H1 (cell line): Measurements from ENCODE around the gene NPFF. TPM values are rescaled to one million over a fixed set of nuclear protein-coding genes. Genes with fewer than 3 reads are reported as not detected.

ENCODE experiments used
- CEBPB ChIP-seq: IDR thresholded peaks from 2 replicates; pipeline ENCODE4 v1.6.1; 2012; ENCODE audit warnings: low read depth, low read length
- CHD7 ChIP-seq: fragments of 300-600 bp; sonication (generic); IDR thresholded peaks from 2 replicates; pipeline ENCODE4 v1.7.1; 2012; ENCODE audit warnings: low read length, moderate library complexity, mild to moderate bottlenecking, inconsistent platforms; ENCODE audit not compliant: insufficient replicate concordance
- CTBP2 ChIP-seq: IDR thresholded peaks from 2 replicates; pipeline ENCODE4 v1.7.0; 2011; ENCODE audit warnings: borderline replicate concordance, mild to moderate bottlenecking, moderate library complexity, mixed read lengths, low read length; ENCODE audit not compliant: insufficient read depth, insufficient read length
- JUN ChIP-seq: IDR thresholded peaks from 2 replicates; pipeline ENCODE4 v1.6.1; 2011; ENCODE audit warnings: low read depth, mild to moderate bottlenecking, improper control_type of control experiment, low read length
- KDM4A ChIP-seq: IDR thresholded peaks from one replicate; pipeline ENCODE4 v1.7.1; 2012; ENCODE audit warnings: low read depth, mild to moderate bottlenecking, moderate library complexity, low read length, inconsistent platforms; ENCODE audit not compliant: severe bottlenecking
- POLR2A ChIP-seq, 2 experiments: IDR thresholded peaks; 1 replicate in 1 of 2; 2 replicates in 1 of 2; pipeline ENCODE4 v1.6.1; 2011; ENCODE audit warnings: low read depth in 2 of 2, low read length in 2 of 2, mild to moderate bottlenecking in 2 of 2; ENCODE audit errors: control extremely low read depth in 1 of 2
- polyA plus RNA-seq, 7 experiments: library from polyadenylated mRNA; depleted of rRNA in 3 of 7; stranded (reverse) in 5 of 7; unstranded in 2 of 7; fragments of >200 nt in 5 of 7; fragments of 200-250 nt in 2 of 7; gene quantifications; 1 replicate in 5 of 7; 2 replicates in 1 of 7; 4 replicates in 1 of 7; pipeline versions ENCODE4 v1.2.1 to v1.2.3, GENCODE V29; 2011 to 2013; ENCODE audit warnings: missing spikeins in 2 of 7, mixed read lengths in 2 of 7
- total RNA-seq: library from RNA; stranded (reverse); fragmentation: NEBNext Ultra II Directional; extraction: Animal tissue kit (Norgen Biotek cat#: 25700); gene quantifications from 2 replicates; pipeline ENCODE4 v1.2.1, GENCODE V29; 2021
- TF ChIP-seq, protein P1 (sequence below): IDR thresholded peaks from 2 replicates; pipeline ENCODE4 v1.6.1; 2012; ENCODE audit warnings: inconsistent platforms

NPFF gene
- total and polyA plus RNA-seq, 2 of the 8 experiments (the other 6 are each of a cell fraction or from before 2014, with no cell fraction given), result not detected

DNA sequence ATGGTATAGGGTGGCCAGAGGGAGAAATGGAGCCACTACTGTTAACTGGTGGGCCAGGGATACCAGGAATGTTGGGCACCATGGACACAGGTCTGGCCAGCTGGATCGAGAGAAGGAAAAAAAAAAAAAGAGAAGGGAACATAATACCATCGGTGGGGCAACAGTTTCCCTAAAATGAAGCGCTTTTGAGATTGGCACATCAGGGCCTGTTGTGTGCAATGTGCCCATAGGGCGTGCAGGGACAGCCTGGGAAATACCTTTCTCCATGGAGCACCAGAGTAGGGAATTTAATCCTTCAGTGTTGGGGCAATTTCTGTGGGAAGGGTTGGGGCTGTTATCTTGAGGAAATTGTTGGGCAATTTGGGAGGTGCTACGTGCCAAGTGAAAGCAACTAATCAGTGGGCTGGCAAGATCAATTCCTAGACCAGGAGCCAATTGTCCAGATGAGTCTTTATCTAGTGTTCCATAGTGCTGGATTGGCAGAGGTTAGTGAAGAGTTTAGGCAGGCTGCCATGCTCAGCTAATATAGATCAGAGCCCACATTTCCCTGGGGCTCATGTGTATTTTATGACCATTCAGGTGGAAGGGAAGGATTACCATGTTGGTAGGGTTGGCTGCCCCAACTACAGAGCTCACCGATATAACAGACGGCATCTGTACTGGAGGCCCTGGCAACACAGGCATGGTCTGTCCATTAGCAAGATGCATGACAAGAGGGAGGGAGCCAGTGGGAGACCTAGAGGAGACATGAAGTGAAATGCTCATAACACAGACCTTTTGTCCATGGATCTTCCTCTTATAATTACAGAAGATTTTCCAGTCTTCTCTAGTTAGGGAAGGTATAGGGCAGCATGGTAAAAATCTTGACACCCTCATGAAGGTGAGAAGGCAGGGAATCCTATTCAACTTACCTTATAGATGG, 25.5 kb upstream of the NPFF start (continued):
- TF ChIP-seq CHD7, result no peak
- no peak for TF ChIP-seq POLR2A (IDR thresholded peaks at IDR 0.05; ENCODE audit: control extremely low read depth in 1 of 2, low read depth in 2 of 2, low read length in 2 of 2)
- no peak for TF ChIP-seq KDM4A
- no peak for TF ChIP-seq CEBPB
- TF ChIP-seq JUN, result no peak
- TF ChIP-seq, protein P1, sequence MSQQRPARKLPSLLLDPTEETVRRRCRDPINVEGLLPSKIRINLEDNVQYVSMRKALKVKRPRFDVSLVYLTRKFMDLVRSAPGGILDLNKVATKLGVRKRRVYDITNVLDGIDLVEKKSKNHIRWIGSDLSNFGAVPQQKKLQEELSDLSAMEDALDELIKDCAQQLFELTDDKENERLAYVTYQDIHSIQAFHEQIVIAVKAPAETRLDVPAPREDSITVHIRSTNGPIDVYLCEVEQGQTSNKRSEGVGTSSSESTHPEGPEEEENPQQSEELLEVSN, result no peak
- no peak for TF ChIP-seq CTBP2
